ENCODE measurements around the gene AHR.

AHR gene

GRCh38 chr7:17305387-17306171 lies 7.1 kb downstream of the AHR start:
- no peak for DNase-seq

GRCh38 chr7:17307000-17307399 lies 8.5 kb downstream of the AHR start:
- no peak for DNase-seq

GRCh38 chr7:17307558-17307957 lies 9.1 kb downstream of the AHR start:
- no peak for DNase-seq

GRCh38 chr7:17307969-17308648 lies 9.7 kb downstream of the AHR start:
- DNase-seq = no peak

- no peak for DNase-seq
Measured at GRCh38 chr7:17311194-17311593, 12.7 kb downstream of the AHR start.

- no peak for DNase-seq
Measured at GRCh38 chr7:17311952-17312351, 13.5 kb downstream of the AHR start.

DNA sequence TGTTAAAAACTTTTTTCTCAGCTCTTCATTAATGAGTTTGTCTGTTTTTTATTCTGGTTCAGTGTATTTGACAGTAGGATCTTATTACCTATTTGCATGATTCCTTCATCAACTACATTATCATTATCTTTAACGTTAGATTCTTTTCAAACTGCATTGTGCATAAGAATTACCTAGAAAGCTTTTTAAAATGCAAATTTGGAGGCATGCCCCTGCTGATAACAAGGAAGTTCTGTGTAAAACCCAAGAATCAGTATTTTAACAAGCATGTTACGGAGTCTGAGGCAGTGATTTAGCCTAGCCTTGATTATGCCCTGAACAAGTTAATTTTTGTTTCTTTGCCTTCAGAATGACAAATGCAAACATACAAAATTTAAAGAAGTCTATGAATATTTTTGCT lies 14.2 kb downstream of the AHR start:
- no peak for DNase-seq

- no peak for DNase-seq
Measured at GRCh38 chr7:17313194-17313593, 14.7 kb downstream of the AHR start.

DNA sequence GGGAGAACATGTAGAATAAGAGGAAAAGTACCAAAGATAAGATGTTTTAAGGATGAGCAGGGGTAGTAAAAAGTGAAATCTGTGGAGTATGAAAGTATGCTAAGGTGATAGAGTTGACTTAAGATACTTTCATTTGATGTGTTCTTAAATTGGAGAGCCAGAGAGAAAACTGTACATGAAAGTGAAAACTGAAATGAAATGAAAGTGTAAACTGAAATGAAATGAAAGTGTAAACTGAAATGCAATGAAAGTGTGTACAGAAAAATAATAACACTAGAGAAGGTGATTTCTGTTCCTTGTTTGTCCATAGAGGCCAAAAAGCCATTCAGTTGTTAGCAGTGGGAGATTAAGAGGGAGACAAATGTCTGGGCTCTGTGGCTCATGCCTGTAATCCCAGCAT lies 17.5 kb downstream of the AHR start:
- no peak for DNase-seq

GRCh38 chr7:17318146-17318545 lies 19.7 kb downstream of the AHR start:
- DNase-seq = no peak

- no peak for DNase-seq
Measured at GRCh38 chr7:17319164-17320101, 21.0 kb downstream of the AHR start.

DNA sequence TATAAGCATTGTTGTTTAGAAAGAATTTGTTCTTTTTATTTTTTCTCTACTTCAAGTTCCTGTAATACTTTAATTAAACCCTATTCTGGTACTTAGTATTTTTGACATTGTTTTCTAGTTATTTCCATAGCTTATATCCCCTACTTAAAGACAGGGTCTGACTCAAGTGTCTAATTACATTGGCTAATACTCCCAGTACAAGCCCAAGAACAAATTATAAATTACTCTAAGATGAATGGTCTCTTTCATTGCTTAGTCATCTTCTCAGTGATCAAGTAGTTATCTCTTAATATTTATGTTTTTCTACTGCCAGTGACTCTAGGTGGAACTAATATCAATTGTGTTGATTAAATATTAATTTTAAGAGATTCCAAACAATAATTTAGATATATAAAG lies 21.6 kb downstream of the AHR start:
- no peak for DNase-seq

DNA sequence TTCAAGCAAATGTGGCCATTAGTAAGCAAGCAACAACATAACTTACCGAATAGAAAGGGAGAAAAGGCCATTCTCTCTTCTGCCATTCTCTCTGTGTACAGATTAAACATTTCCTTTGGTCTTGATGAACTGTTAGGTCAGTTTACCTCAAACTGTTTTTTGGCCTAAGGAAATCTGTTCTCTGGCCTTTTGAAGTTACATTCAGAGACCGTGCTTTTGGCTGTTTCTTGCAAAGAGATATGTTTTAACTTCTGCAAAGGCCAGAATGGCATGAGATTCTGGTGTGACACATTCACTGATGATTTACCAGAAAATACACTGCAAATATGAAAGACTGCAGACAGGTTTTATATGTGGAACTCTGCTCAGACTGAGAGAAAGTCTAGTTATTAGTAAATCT lies 22.2 kb downstream of the AHR start:
- no peak for DNase-seq

- DNase-seq = no peak
Measured at GRCh38 chr7:17325364-17325763, 26.9 kb downstream of the AHR start.

DNA sequence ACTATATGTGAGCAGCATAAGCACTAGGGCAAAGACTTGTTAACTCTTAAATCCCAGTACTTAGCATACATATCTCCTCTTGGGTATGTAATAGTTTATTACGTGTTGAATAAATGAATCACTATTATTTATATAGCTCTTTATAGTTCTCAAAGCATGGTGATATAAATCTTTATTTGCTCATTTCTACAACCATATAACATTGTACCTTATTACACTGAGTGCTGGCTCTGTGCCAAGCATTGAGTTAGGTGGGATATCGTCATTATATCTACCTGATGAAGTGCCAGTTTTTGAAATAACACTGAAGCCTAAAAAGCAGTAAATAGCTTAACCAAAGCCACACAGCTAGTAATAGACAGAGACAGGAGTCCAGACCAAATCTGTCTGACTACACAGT lies 27.9 kb downstream of the AHR start:
- DNase-seq = no peak

DNA sequence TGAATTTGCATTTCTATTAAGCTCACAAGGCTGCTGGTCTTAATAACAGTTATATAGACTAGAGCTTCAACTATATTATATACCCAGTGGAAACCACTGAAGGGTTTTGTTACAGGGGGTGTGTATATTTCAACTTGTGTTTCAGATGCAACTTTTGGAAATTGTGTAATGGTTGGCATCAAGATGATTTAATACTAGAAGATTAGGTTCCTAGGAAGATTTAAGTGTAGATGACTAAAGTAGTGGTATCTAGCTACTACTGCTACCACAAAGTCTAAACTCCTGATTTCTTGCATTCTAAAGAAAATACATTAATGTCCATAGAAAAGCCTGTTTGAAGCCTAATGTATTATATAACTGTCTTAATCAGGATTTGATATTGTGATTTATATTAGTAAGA lies 30.2 kb downstream of the AHR start:
- DNase-seq = no peak

GRCh38 chr7:17329440-17329839 lies 31.0 kb downstream of the AHR start:
- DNase-seq = no peak

DNA sequence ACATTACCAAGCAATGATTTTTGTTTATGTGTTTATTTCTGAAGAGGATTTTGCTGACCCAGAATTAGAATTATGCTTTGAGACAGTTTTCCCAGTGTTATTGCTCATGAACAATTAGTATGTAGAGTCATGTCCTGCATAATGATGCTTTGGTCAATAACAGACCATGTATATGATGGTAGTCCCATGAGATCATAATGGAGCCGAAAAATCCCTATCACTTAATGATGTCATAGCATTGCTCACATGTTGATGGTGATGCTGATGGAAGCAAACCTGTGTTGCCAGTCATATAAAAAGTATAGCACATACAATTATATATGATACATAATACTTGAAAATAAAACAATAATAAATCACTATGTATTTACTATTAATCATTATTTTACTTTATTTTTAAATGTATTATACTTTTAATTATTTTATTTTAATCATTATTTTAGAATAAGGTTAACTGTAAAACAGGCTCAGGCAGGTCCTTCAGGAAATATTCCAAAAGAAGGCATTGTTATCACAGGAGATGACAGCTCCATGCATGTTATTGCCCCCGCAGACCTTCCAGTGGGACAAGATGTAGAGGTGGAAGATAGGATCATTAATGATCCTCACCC lies 33.5 kb downstream of the AHR start:
- DNase-seq = no peak

DNA sequence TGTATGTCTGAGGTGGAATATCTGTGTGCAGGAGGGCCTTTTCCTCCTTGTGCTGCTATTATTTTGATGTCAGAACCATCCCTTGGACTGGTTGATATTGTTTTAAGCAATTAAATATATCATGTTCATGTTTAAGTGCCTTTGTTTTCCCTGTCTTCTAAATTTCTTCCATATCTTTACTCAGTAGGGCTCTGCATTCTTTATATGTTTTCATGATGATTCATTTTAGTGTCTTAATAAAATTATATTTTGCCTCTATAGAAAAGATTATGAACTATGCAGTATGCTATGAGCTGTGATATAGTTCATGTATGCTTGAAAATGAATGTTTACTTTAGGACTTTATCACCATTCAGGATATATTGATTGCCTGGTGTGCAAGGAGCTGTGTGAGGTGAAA lies 34.8 kb downstream of the AHR start:
- no peak for DNase-seq

DNA sequence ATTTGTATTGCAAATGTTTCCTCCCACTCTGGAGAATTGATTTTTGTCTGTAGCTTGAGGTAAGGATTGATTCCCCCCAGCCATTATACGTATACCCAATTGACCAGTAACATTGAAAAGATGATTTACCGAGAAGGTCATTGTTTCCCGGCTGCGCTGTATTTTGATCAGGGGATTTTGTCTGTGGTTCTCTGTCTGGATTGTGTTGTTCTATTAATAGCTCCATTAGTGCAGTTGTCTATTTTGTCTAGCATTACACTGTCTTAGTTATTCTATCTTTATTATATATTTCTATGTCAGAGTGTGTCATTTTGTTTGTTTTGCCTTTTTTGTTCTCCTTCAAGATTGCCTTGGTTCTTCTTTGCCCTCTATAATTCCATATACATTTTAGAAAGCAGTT lies 37.7 kb downstream of the AHR start:
- DNase-seq = no peak

DNA sequence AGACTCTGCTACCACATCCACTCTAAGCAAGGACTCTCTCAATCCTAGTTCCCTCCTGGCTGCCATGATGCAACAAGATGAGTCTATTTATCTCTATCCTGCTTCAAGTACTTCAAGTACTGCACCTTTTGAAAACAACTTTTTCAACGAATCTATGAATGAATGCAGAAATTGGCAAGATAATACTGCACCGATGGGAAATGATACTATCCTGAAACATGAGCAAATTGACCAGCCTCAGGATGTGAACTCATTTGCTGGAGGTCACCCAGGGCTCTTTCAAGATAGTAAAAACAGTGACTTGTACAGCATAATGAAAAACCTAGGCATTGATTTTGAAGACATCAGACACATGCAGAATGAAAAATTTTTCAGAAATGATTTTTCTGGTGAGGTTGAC lies 40.7 kb downstream of the AHR start:
- no peak for DNase-seq

DNA sequence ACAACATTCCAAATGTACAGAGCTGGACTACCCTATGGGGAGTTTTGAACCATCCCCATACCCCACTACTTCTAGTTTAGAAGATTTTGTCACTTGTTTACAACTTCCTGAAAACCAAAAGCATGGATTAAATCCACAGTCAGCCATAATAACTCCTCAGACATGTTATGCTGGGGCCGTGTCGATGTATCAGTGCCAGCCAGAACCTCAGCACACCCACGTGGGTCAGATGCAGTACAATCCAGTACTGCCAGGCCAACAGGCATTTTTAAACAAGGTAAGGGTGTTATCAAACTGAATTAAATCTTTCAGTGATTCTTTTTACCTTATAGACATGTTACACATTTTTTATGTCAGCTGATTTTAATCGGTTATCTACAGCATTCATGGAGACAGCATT lies 41.5 kb downstream of the AHR start:
- no peak for DNase-seq

DNA sequence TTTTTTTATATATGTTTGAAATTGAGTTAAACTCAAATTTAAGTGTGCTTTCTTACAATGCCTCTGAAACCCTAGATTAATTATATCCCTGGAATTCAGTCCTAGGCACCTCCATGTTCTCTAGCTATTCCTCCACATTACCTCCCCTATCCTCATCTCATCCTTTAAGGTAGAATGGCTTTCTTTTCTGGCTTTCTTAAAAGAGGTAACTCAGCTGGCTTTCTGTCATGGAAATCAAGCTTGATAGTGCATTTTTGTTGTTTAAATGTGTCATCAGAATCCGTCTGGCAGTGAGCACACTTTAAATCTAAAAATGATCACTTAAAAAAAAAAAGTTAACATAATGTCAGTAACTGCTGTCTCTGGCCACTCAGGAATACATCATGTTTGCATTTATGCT lies 42.2 kb downstream of the AHR start:
- DNase-seq = no peak

Measured in AML-193 (cell line).